Activated naive CD8-positive, alpha-beta T cell treated with anti-CD3 and anti-CD28 coated beads for 36 hours (primary cell): Measurements from ENCODE around the gene HPD. TPM values are rescaled to one million over a fixed set of nuclear protein-coding genes. Genes with fewer than 3 reads are reported as not detected.

ENCODE experiments used
- DNase-seq: peaks from one replicate; pipeline ENCODE4 v3.0.0; 2021
- H3K27ac Mint-ChIP-seq: one replicate; pipeline ENCODE4 v1.8.0; 2022; ENCODE audit warnings: mild to moderate bottlenecking, moderate library complexity, mixed read lengths
- H3K27me3 Mint-ChIP-seq: one replicate; pipeline ENCODE4 v1.8.0; 2022; ENCODE audit warnings: mild to moderate bottlenecking, mixed read lengths
- H3K36me3 Mint-ChIP-seq: one replicate; pipeline ENCODE4 v1.8.0; 2021; ENCODE audit warnings: mild to moderate bottlenecking, mixed read lengths
- H3K4me1 Mint-ChIP-seq: one replicate; pipeline ENCODE4 v1.8.0; 2021; ENCODE audit warnings: mixed read lengths
- H3K4me3 Mint-ChIP-seq: one replicate; pipeline ENCODE4 v1.8.0; 2022; ENCODE audit warnings: mild to moderate bottlenecking, moderate library complexity, mixed read lengths
- H3K9me3 Mint-ChIP-seq: one replicate; pipeline ENCODE4 v1.8.0; 2022; ENCODE audit warnings: mixed read lengths
- total RNA-seq, 2 experiments: library from RNA; stranded (reverse); gene quantifications; one replicate each; pipeline ENCODE4 v1.2.3, GENCODE V29; 2021

HPD gene
- total RNA-seq, 2 experiments from 2014 or later, result not detected

- H3K9me3 Mint-ChIP-seq, result no peaks in the 10 kb centered on the region
- no peak for DNase-seq
- H3K27me3 Mint-ChIP-seq, result no peaks in the 10 kb centered on the region
- H3K4me1 Mint-ChIP-seq, result no peaks in the 10 kb centered on the region
- H3K27ac Mint-ChIP-seq, result peak overlapping the region; percentile 51
- no peak overlapping the region for H3K4me3 Mint-ChIP-seq
- peaks cover 9% of the 10 kb centered on the region for H3K36me3 Mint-ChIP-seq
Observed at GRCh38 chr12:121826318-121827150, 32.1 kb downstream of the HPD start.

GRCh38 chr12:121825041-121825523, 33.6 kb downstream of the HPD start:
- no peak overlapping the region for H3K4me3 Mint-ChIP-seq
- no peaks in the 10 kb centered on the region for H3K9me3 Mint-ChIP-seq
- no peaks in the 10 kb centered on the region for H3K4me1 Mint-ChIP-seq
- DNase-seq, result no peak
- H3K36me3 Mint-ChIP-seq, result peaks cover 9% of the 10 kb centered on the region
- no peaks in the 10 kb centered on the region for H3K27me3 Mint-ChIP-seq
- H3K27ac Mint-ChIP-seq, result no peak overlapping the region

- peaks cover 12% of the 10 kb centered on the region for H3K36me3 Mint-ChIP-seq
- no peaks in the 10 kb centered on the region for H3K9me3 Mint-ChIP-seq
- H3K27ac Mint-ChIP-seq, result no peak overlapping the region
Observed at GRCh38 chr12:121823727-121824115, 34.9 kb downstream of the HPD start.

GRCh38 chr12:121823101-121823726, 35.4 kb downstream of the HPD start:
- Mint-ChIP-seq H3K27me3 (no peaks in the 10 kb centered on the region), H3K4me1 (no peaks in the 10 kb centered on the region), H3K9me3 (no peaks in the 10 kb centered on the region), H3K27ac (no peak overlapping the region), H3K4me3 (no peak overlapping the region), H3K36me3 (peaks cover 13% of the 10 kb centered on the region)
- no peak for DNase-seq

More at GRCh38 chr12:121823727-121824115, 34.9 kb downstream of the HPD start:
- no peak for DNase-seq
- no peak overlapping the region for H3K4me3 Mint-ChIP-seq
- no peaks in the 10 kb centered on the region for H3K27me3 Mint-ChIP-seq
- no peaks in the 10 kb centered on the region for H3K4me1 Mint-ChIP-seq

- Mint-ChIP-seq H3K27ac (no peak overlapping the region), H3K36me3 (peaks cover 16% of the 10 kb centered on the region), H3K4me1 (no peaks in the 10 kb centered on the region), H3K27me3 (no peaks in the 10 kb centered on the region), H3K4me3 (no peak overlapping the region), H3K9me3 (no peaks in the 10 kb centered on the region)
- DNase-seq, result no peak
Observed at GRCh38 chr12:121822393-121823100, 36.1 kb downstream of the HPD start.

- no peak for DNase-seq
- no peaks in the 10 kb centered on the region for H3K9me3 Mint-ChIP-seq
- H3K36me3 Mint-ChIP-seq, result peaks cover 19% of the 10 kb centered on the region
- H3K4me1 Mint-ChIP-seq, result no peaks in the 10 kb centered on the region
- H3K27ac Mint-ChIP-seq, result no peak overlapping the region
- no peaks in the 10 kb centered on the region for H3K27me3 Mint-ChIP-seq
- no peak overlapping the region for H3K4me3 Mint-ChIP-seq
Observed at GRCh38 chr12:121820056-121820455, 38.6 kb downstream of the HPD start.

GRCh38 chr12:121819212-121819949, 39.3 kb downstream of the HPD start:
- H3K4me1 Mint-ChIP-seq, result no peaks in the 10 kb centered on the region
- H3K27me3 Mint-ChIP-seq, result no peaks in the 10 kb centered on the region
- H3K27ac Mint-ChIP-seq, result no peak overlapping the region
- peaks cover 21% of the 10 kb centered on the region for H3K36me3 Mint-ChIP-seq
- H3K9me3 Mint-ChIP-seq, result no peaks in the 10 kb centered on the region
- no peak overlapping the region for H3K4me3 Mint-ChIP-seq
- no peak for DNase-seq

GRCh38 chr12:121817648-121818043, 41.0 kb downstream of the HPD start:
- Mint-ChIP-seq H3K4me1 (peaks cover 12% of the 10 kb centered on the region), H3K4me3 (no peak overlapping the region), H3K9me3 (no peaks in the 10 kb centered on the region), H3K27ac (no peak overlapping the region), H3K27me3 (no peaks in the 10 kb centered on the region), H3K36me3 (peaks cover 23% of the 10 kb centered on the region)
- no peak for DNase-seq

- peaks cover 26% of the 10 kb centered on the region for H3K36me3 Mint-ChIP-seq
- H3K4me3 Mint-ChIP-seq, result no peak overlapping the region
- H3K27ac Mint-ChIP-seq, result no peak overlapping the region
- no peak for DNase-seq
- H3K27me3 Mint-ChIP-seq, result no peaks in the 10 kb centered on the region
- no peaks in the 10 kb centered on the region for H3K9me3 Mint-ChIP-seq
- H3K4me1 Mint-ChIP-seq, result peaks cover 16% of the 10 kb centered on the region
Observed at GRCh38 chr12:121816925-121817647, 41.6 kb downstream of the HPD start.

- H3K27ac Mint-ChIP-seq, result no peak overlapping the region
- H3K9me3 Mint-ChIP-seq, result no peaks in the 10 kb centered on the region
- H3K4me3 Mint-ChIP-seq, result no peak overlapping the region
- H3K36me3 Mint-ChIP-seq, result peaks cover 31% of the 10 kb centered on the region
- H3K4me1 Mint-ChIP-seq, result peaks cover 25% of the 10 kb centered on the region
- no peaks in the 10 kb centered on the region for H3K27me3 Mint-ChIP-seq
- DNase-seq, result no peak
Observed at GRCh38 chr12:121815263-121815662, 43.4 kb downstream of the HPD start.

- no peak overlapping the region for H3K27ac Mint-ChIP-seq
- H3K4me3 Mint-ChIP-seq, result no peak overlapping the region
- peaks cover 34% of the 10 kb centered on the region for H3K36me3 Mint-ChIP-seq
- H3K27me3 Mint-ChIP-seq, result no peaks in the 10 kb centered on the region
- H3K4me1 Mint-ChIP-seq, result peaks cover 25% of the 10 kb centered on the region
- no peaks in the 10 kb centered on the region for H3K9me3 Mint-ChIP-seq
- DNase-seq, result no peak
Observed at GRCh38 chr12:121814429-121815119, 44.1 kb downstream of the HPD start.

- Mint-ChIP-seq H3K4me3 (no peak overlapping the region), H3K27me3 (no peaks in the 10 kb centered on the region), H3K27ac (no peak overlapping the region), H3K4me1 (peaks cover 25% of the 10 kb centered on the region), H3K36me3 (peaks cover 36% of the 10 kb centered on the region), H3K9me3 (no peaks in the 10 kb centered on the region)
- DNase-seq, result no peak
Observed at GRCh38 chr12:121813951-121814350, 44.7 kb downstream of the HPD start.

- DNase-seq, result no peak
- Mint-ChIP-seq H3K4me1 (peaks cover 30% of the 10 kb centered on the region), H3K9me3 (no peaks in the 10 kb centered on the region), H3K27me3 (no peaks in the 10 kb centered on the region), H3K27ac (peak overlapping the region; percentile 73), H3K4me3 (peak overlapping the region; percentile 86), H3K36me3 (peaks cover 38% of the 10 kb centered on the region)
Observed at GRCh38 chr12:121812921-121813896, 45.5 kb downstream of the HPD start.
